ENCODE results near the gene FBXO41. TPM values are rescaled to one million over a fixed set of nuclear protein-coding genes. Genes with fewer than 3 reads are reported as not detected.

FBXO41 gene
- total and polyA plus RNA-seq, 2 donors (not counting 3 experiments of a cell fraction or from before 2014, with no cell fraction given) = 0.88 to 1.5 TPM

DNA sequence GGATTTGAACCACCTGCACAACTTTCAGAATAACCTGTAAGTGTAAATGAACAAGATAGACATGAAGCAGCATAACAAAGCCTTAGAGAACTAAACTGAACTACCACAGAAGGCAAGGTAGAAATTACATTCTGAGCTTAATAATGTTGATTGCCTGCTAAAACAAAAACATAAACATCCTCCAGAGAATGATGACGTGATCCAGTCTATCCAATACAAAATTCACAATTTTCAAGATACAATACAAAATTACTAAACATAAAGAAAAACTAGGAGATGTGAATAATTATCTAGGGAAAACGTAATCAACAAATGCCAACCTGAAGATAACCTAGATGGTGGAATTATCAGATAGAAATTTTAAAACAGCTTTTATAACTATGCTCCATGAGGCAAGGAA is 49.8 kb upstream of the FBXO41 start:
- Histone ChIP-seq H2AFZ (ENCODE audit: low read depth, low read length) (no peak overlapping the region), H3K27me3 (ENCODE audit: control insufficient read depth in 2 of 2, insufficient read depth in 2 of 2, low read length in 2 of 2) (peaks cover 8 to 27% of the 10 kb centered on the region in 2 experiments), H3K4me2 (ENCODE audit: insufficient read depth, low read length) (no peak overlapping the region), H3K4me1 (ENCODE audit: control insufficient read depth, extremely low read depth, insufficient read depth, low read length) (no peaks in the 10 kb centered on the region), H3K79me2 (ENCODE audit: control insufficient read depth, insufficient read depth, low read length) (no peaks in the 10 kb centered on the region), H3K9me3 (replicated peaks; ENCODE audit: control insufficient read depth, insufficient read depth, low read length) (no peaks in the 10 kb centered on the region), H3K4me3 (replicated peaks in 1 of 3; ENCODE audit: insufficient read depth in 1 of 3, low read depth in 1 of 3, low read length in 3 of 3) (no peak overlapping the region), H3K36me3 (ENCODE audit: control insufficient read depth in 2 of 2, extremely low read depth in 1 of 2, insufficient read depth in 2 of 2, low read length in 2 of 2) (no peaks in the 10 kb centered on the region), H3K9ac (replicated peaks; ENCODE audit: extremely low read depth, insufficient read depth, low read length) (no peak overlapping the region), H3K27ac (ENCODE audit: insufficient read depth, low read depth, low read length) (no peak overlapping the region), H3K9me1 (replicated peaks; ENCODE audit: control insufficient read depth, extremely low read depth, insufficient read depth, low read length) (no peaks in the 10 kb centered on the region), H4K20me1 (replicated peaks; ENCODE audit: control insufficient read depth, extremely low read depth, insufficient read depth, low read length) (no peaks in the 10 kb centered on the region)
- POLR2A ChIA-PET = no interaction called here
- CTCF ChIA-PET = interaction anchor here (1.4 to 1.8 kb wide), 2 partner anchors 9 to 26 kb away, joined by 4 to 7 read pairs; no protein-coding TSS in a partner anchor
- no peak for DNase-seq (ENCODE audit: low read depth, low spot score)
- no peak for TF ChIP-seq POLR2AphosphoS5 (IDR thresholded peaks at IDR 0.05; ENCODE audit: insufficient read depth, low read depth, low read length)
- TF ChIP-seq, protein P1, sequence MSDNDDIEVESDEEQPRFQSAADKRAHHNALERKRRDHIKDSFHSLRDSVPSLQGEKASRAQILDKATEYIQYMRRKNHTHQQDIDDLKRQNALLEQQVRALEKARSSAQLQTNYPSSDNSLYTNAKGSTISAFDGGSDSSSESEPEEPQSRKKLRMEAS (IDR thresholded peaks at IDR 0.05; ENCODE audit: insufficient read depth, insufficient read length) = no peak
- TF ChIP-seq FOS (IDR thresholded peaks at IDR 0.05; ENCODE audit: borderline replicate concordance, insufficient read depth, low read length) = no peak
- TF ChIP-seq CTCF (IDR thresholded peaks at IDR 0.05; ENCODE audit: extremely low read depth in 1 of 2, insufficient read depth in 1 of 2, low read depth in 1 of 2, low read length in 2 of 2) = no peak
- no peak for TF ChIP-seq EZH2 (IDR thresholded peaks at IDR 0.05; ENCODE audit: borderline replicate concordance, low read depth, low read length, severe bottlenecking)
- no peak for TF ChIP-seq POLR2A (IDR thresholded peaks at IDR 0.05; ENCODE audit: low read depth, low read length)
- no peak for TF ChIP-seq MYC (IDR thresholded peaks at IDR 0.05; ENCODE audit: low read depth, low read length)
- no peak for TF ChIP-seq GATA2 (IDR thresholded peaks at IDR 0.05; ENCODE audit: insufficient read depth, insufficient read length, low read depth, low read length)
- no peak for TF ChIP-seq JUN (IDR thresholded peaks at IDR 0.05; ENCODE audit: borderline replicate concordance, insufficient read depth, insufficient read length, low read depth)
- no TSS peak for BruUV-seq (replicated peaks)
- no peak for FAIRE-seq
- dilution Hi-C loops (cut with MboI; ENCODE audit: extremely low pct_ligation_motif_present, low sequenced_read_pairs) (no loop called here), intact Hi-C loops (cut with micrococcal nuclease) (no loop called here)
